Smooth muscle cell (in vitro differentiated cells): ENCODE measurements around the gene C14orf132. TPM values are rescaled to one million over a fixed set of nuclear protein-coding genes. Genes with fewer than 3 reads are reported as not detected.

Experiments used
- DNase-seq: peaks from one replicate; lab custom pipeline; 2025; ENCODE audit not compliant: unreplicated experiment; lab: John Stamatoyannopoulos, UW
- H2AFZ ChIP-seq: fragments of 200-600 bp; sonication (generic); 2 replicates; pipeline ENCODE4 v1.6.0; 2016; ENCODE audit warnings: antibody characterized with exemption, low read depth, mild to moderate bottlenecking
- H3F3A ChIP-seq: fragments of 200-600 bp; sonication (generic); 2 replicates; pipeline ENCODE4 v1.6.0; 2017; ENCODE audit warnings: antibody characterized with exemption, low read depth
- H3K27ac ChIP-seq: fragments of 200-600 bp; sonication (generic); 2 replicates; pipeline ENCODE4 v1.5.1; 2016; ENCODE audit warnings: low read depth, mild to moderate bottlenecking
- H3K27me3 ChIP-seq: fragments of 200-600 bp; sonication (generic); 2 replicates; pipeline ENCODE4 v1.6.1; 2016; ENCODE audit warnings: low read depth, mild to moderate bottlenecking
- H3K36me3 ChIP-seq: fragments of 200-600 bp; sonication (generic); 2 replicates; pipeline ENCODE4 v1.5.1; 2016; ENCODE audit warnings: low read depth
- H3K4me1 ChIP-seq: fragments of 200-600 bp; sonication (generic); 2 replicates; pipeline ENCODE4 v1.5.1; 2016; ENCODE audit warnings: low read depth
- H3K4me2 ChIP-seq: fragments of 200-600 bp; sonication (generic); 2 replicates; pipeline ENCODE4 v1.6.0; 2016; ENCODE audit warnings: mild to moderate bottlenecking
- H3K4me3 ChIP-seq: fragments of 200-600 bp; sonication (generic); 2 replicates; pipeline ENCODE4 v1.5.1; 2016; ENCODE audit warnings: mild to moderate bottlenecking
- H3K79me2 ChIP-seq: fragments of 200-600 bp; sonication (generic); 2 replicates; pipeline ENCODE4 v1.6.0; 2016; ENCODE audit warnings: low read depth, mild to moderate bottlenecking
- H3K9ac ChIP-seq: fragments of 200-600 bp; sonication (generic); 2 replicates; pipeline ENCODE4 v1.6.0; 2016; ENCODE audit warnings: low read depth
- H3K9me3 ChIP-seq: fragments of 200-600 bp; sonication (generic); replicated peaks from 2 replicates; pipeline ENCODE4 v1.5.1; 2016; ENCODE audit warnings: low read depth
- H4K20me1 ChIP-seq: fragments of 200-600 bp; sonication (generic); 2 replicates; pipeline ENCODE4 v1.6.0; 2016; ENCODE audit warnings: low read depth
- CTCF ChIP-seq: fragments of 200-600 bp; sonication (generic); IDR thresholded peaks from 2 replicates; pipeline ENCODE4 v1.5.1; 2017; ENCODE audit warnings: borderline replicate concordance, mild to moderate bottlenecking, antibody characterized with exemption; ENCODE audit not compliant: insufficient read depth, poor library complexity, severe bottlenecking
- WGBS: methylation state at CpG from one replicate; pipeline ENCODE4 v1.1.7; 2016; ENCODE audit warnings: low lambda C conversion rate; 5-methylcytosine and 5-hydroxymethylcytosine counted together
- polyA plus RNA-seq: library from polyadenylated mRNA; unstranded; fragments of >200 nt; fragmentation: Nextera tagmentation; extraction: Ambion mirVana; gene quantifications from 2 replicates; pipeline ENCODE4 v1.2.1, GENCODE V29; 2016
- total RNA-seq: library from RNA; depleted of rRNA; stranded (reverse); fragments of >200 nt; gene quantifications from 2 replicates; pipeline ENCODE4 v1.2.3, GENCODE V29; 2014

The C14orf132 gene
- total and polyA plus RNA-seq, 2 experiments from 2014 or later = 35.5 to 38.0 TPM

DNA sequence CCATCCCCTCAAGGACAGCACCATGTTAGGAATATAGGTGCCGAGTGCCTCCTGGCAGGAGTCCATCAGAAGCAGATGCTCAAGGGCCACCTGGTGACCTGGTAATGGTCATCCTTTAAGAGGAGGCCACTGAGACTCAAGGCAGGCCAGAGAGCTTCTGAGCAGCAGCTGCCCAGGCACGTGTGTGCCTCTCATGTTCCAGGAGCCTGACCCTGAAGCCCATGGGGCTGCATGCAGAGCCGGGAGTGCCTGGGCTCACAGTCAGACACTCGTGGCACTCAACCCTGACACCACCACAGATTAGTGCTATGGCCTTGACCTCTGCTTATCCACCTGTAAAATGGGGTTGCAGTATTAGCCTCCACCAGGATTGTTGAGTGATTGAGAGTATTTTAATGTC, 45.6 kb downstream of the C14orf132 start:
- Histone ChIP-seq H3K27me3 (no peaks in the 10 kb centered on the region), H3K9me3 (no peaks in the 10 kb centered on the region), H2AFZ (no peak overlapping the region), H3K9ac (no peak overlapping the region), H3K4me2 (no peak overlapping the region), H3F3A (peaks cover 13% of the 10 kb centered on the region), H3K79me2 (peaks cover 32% of the 10 kb centered on the region), H3K4me1 (peaks cover 5% of the 10 kb centered on the region), H3K27ac (peak overlapping the region; percentile 88), H4K20me1 (peaks cover 51% of the 10 kb centered on the region), H3K4me3 (no peak overlapping the region), H3K36me3 (no peaks in the 10 kb centered on the region)
- 96% methylated on average over 4 of the region's 4 CpGs for WGBS
- no peak for DNase-seq
- TF ChIP-seq CTCF = no peak

- Histone ChIP-seq H4K20me1 (peaks cover 45% of the 10 kb centered on the region), H3F3A (peaks cover 13% of the 10 kb centered on the region), H3K9ac (no peak overlapping the region), H3K4me1 (peaks cover 5% of the 10 kb centered on the region), H3K27me3 (no peaks in the 10 kb centered on the region), H3K4me3 (no peak overlapping the region), H3K79me2 (peaks cover 28% of the 10 kb centered on the region), H2AFZ (no peak overlapping the region), H3K4me2 (peak overlapping the region; percentile 76), H3K36me3 (no peaks in the 10 kb centered on the region), H3K9me3 (no peaks in the 10 kb centered on the region), H3K27ac (peak overlapping the region; percentile 88)
- 47% methylated on average over 8 of the region's 8 CpGs for WGBS
- TF ChIP-seq CTCF = no peak
- DNase-seq = no peak
Measured at GRCh38 chr14:96085369-96085768, 46.2 kb downstream of the C14orf132 start.

- H3K27ac ChIP-seq = peak overlapping the region; percentile 88
- peak overlapping the region; percentile 73 for H3K9ac ChIP-seq
- no peaks in the 10 kb centered on the region for H3K27me3 ChIP-seq
- DNase-seq = peak; percentile 15
- no peak overlapping the region for H2AFZ ChIP-seq
- H3K79me2 ChIP-seq = peaks cover 28% of the 10 kb centered on the region
- H3K9me3 ChIP-seq = no peaks in the 10 kb centered on the region
- peaks cover 13% of the 10 kb centered on the region for H3F3A ChIP-seq
- no peak for TF ChIP-seq CTCF
- peaks cover 5% of the 10 kb centered on the region for H3K4me1 ChIP-seq
- 10% methylated on average over 3 of the region's 3 CpGs for WGBS
- H3K36me3 ChIP-seq = no peaks in the 10 kb centered on the region
- no peak overlapping the region for H3K4me3 ChIP-seq
- H3K4me2 ChIP-seq = peak overlapping the region; percentile 76
- H4K20me1 ChIP-seq = peaks cover 39% of the 10 kb centered on the region
Measured at GRCh38 chr14:96086032-96086431, 46.9 kb downstream of the C14orf132 start.

DNA sequence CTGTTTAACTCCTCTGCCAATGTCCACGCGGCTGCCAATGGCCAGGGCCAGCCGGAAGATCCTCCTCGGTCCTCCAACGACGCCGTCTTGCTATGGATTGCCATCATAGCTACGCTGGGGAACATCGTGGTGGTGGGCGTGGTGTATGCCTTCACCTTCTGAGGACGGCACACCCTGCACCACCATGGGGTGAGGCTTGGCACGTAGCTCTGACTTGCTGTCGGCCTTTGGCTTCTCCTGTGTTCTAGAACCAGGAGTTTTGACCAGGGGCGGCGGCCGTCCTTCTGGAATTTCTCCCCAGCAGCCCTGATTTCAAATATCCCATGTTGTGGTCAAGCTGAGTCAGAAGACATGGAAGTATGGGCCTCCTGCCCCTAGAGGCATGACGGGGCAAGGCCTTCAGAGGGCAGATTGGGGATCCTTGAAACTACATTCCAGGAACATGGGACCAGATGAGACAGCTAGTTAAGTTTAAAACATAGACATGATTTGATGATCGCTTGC, 47.5 kb downstream of the C14orf132 start:
- H3F3A ChIP-seq = peaks cover 13% of the 10 kb centered on the region
- H3K4me3 ChIP-seq = no peak overlapping the region
- no peak overlapping the region for H2AFZ ChIP-seq
- 80% methylated on average over 18 of the region's 18 CpGs for WGBS
- peaks cover 33% of the 10 kb centered on the region for H4K20me1 ChIP-seq
- no peaks in the 10 kb centered on the region for H3K9me3 ChIP-seq
- H3K4me2 ChIP-seq = peak overlapping the region; percentile 76
- peak overlapping the region; percentile 73 for H3K9ac ChIP-seq
- peaks cover 23% of the 10 kb centered on the region for H3K79me2 ChIP-seq
- peaks cover 5% of the 10 kb centered on the region for H3K4me1 ChIP-seq
- no peaks in the 10 kb centered on the region for H3K27me3 ChIP-seq
- H3K36me3 ChIP-seq = no peaks in the 10 kb centered on the region
- DNase-seq = no peak
- peak overlapping the region; percentile 88 for H3K27ac ChIP-seq
- peak; percentile 11 for TF ChIP-seq CTCF
